ENCODE results near the gene FBXW5.

FBXW5 gene

DNA sequence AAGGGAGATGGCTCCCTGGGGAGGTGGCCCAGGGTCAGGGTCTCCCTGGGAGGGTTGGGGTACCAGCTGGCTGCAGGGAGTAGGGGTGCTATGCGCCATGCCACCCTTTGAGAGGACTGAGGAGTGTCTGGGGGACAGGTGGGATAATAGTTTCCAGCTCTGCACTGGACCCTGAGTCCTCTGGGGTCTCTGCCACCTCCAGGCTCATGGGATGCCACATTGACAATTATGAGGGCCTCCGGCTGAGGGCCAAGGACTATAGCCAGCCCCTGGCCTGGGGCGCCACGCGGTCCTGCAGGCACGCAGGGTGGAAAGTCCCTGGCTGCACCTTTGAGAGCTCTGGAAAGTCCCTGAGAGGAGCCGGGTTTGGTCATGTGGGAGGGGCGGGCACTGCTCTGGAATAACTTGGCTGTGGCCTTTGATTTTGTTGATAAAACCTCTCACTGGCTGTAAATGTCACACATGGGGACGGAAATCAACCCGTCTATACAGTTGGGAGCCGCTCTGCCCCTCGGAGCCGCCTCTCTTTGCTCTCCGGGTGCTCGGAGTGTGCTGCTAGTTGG, 42.2 kb downstream of the FBXW5 start:
- no peak for DNase-seq

DNA sequence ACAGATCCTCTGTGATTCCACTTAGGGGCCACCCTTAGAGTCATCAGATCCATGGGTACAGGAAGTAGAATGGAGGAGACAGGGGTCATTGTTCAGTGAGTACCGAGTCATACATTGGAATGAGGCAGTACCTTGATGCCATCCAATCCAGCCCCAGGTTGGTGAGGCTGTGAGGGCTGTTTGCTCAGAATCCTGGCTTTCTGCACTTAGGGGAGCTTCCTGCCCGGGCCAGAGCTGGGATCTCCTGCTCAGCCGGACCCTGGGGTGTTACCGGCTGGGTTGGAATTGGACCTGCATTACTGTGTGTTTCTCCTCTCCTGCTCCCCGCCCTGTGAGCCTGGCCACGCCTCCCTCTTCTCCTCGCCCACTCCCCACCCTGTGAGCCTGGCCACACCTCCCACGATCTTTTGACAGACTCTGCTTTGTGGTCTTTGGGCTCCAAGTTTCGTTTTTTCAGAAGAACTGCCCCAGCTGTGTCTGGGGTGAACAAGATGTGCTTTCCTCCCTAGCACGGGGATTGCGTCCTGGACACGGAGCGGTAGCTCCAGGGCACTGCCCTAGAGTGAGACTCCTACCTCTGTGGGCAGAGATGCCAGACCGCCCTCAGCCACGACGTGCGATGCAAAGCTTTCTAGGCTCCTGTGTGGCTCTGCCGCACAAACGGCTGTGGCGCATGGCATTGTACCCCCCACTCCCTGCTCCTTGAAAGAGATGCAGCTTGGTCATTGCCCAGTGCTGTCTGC, 42.9 kb downstream of the FBXW5 start:
- no peak for DNase-seq

DNA sequence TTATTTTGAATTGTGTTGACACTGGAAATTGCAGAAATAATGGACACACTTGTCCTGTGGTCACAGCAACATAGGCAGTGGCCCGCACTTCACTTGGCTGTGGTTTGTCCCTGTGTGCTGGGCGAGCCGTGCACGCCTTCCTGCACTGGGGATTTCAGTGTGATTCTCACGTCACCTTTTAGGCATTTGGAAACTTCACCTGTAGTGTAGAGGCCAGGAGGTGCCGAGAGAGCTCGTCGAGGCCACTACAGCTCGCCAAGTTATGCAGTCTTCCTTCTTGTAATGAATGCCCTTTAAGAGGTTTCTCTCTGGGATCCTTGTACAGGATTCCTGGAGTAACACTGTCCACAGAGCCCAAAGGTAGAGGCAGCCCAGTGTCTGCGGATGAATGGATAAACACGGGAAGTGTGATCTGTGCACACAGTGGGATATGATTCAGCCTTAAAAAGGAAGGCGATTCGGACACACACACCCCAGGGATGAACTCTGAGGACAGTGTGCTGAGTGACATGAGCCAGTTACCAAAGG, 43.5 kb downstream of the FBXW5 start:
- DNase-seq = no peak

DNA sequence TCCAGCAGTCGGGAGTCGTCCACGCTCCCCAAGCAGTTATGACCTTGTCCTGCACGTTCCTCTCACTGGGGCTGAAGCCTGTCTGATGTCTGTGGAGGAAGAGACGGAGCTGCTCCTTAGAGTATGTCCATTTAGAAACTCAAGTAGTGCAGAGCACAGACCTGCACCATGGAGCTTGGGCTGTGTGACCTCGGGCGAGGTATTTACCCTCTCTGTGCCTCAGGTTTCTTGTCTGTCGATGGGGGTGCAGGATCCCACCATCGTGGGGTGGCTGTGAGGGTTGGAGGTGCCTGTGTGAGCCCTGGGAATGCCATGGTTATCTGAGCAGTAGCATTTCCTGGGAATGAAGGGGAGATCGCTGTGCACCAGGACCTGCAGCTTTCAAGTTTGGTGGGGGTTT, 44.0 kb downstream of the FBXW5 start:
- no peak for DNase-seq

GRCh38 chr9:136899196-136899595, 45.3 kb downstream of the FBXW5 start:
- no peak for DNase-seq

DNA sequence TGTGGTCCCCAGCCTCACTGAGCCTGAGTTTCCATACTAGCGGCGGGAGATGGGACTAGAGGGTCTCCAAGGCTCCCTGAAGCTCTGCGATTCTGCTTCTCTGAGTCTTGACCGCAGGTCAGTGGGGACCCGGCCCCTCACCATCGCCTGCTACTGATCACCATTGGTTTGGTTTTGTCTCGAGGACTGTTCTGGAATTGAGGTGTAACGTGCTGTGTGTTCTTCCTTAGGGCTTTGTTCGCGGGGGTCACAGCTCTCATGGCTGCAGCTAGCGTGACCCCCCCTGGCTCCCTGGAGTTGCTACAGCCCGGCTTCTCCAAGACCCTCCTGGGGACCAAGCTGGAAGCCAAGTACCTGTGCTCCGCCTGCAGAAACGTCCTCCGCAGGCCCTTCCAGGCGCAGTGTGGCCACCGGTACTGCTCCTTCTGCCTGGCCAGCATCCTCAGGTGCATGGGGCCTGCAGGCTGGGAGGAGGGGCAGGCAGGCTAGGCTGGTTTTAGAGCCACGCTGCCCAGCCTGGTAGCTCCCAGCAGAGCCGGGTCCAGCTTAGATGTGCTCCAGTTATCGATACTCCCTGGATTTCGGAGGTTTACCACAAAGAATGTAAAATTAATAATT, 45.9 kb downstream of the FBXW5 start:
- no peak for DNase-seq

DNA sequence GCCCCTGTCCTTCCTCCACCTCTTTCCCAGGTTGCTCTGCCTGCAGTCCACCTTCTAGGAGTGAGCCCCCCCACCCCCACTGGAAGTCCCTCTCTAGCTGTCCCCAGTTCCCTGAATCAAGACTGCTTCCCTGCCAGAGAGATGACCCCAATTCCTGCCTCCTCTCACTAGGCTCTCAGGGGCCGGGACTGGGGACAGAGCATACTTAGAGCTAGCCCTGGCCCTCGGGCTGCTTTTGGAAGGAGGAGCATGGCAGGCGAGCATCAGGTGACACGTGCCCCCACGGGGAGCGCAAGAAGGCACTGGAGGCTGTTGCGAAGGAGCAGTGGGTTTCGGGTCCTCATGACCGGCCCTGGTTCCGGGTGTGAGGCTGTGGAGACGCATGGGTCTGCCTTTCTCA, 48.5 kb downstream of the FBXW5 start:
- no peak for DNase-seq

DNA sequence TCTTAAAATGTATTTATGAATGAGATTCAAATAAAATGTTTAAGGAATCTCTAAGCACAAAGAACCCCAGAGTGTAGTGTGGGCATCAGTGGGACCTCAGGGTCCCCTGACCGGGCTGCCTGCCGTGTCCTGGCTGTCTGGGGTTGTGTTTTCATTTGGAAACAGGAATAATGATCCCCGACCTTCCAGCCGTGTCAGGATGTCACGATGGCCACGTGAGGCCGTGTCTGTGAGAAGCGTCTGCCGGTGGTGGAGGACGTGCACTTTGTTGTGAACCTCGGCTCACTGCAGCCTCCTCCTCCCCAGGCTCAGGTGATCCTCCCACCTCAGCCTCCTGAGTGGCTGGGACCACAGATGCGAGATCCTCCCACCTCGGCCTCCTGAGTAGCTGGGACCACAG, 53.9 kb downstream of the FBXW5 start:
- no peak for DNase-seq
